GM18508 (cell line): Measurements from ENCODE around the gene ANKRD62.

Experiments used
- ATAC-seq: cut with Tn5 transposase; IDR thresholded peaks from one replicate; pipeline ENCODE4 v1.9.1; 2021; ENCODE audit warnings: moderate number of reproducible peaks; ENCODE audit not compliant: insufficient read depth, unreplicated experiment

Gene ANKRD62

GRCh38 chr18:12162786-12163185 is 69.1 kb downstream of the ANKRD62 start:
- ATAC-seq = no peak

DNA sequence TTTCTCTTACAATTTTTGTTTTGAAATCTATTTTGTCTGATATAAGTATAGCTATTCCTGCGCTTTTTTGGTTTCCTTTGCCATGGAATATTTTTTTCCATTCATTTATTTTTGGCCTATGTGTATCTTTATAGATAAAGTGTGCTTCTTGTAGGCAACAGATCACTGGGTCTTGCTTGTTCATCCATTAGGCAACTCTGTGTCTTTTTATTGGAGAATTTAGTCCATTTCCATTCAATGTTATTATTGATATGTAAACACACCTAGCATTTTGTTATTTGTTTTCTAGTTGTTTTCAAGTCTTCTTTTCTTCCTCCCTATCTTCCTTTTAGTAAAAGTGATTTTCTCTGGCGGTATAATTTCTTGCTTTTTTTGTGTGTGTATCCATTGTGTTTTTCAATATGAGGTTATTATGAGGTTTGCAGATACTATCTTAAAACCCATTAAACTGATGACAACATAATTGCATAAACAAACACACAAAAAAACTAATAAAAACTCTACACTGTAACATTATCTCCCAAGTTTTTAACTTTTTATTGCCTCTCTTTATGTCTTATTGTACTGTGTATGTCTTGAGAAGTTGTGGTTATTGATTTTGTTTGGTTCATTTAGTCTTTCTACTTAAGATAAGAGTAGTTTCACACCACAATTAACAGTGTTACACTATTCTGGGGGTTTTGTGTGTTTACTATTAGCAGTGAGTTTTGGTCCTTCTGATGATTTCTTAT is 71.6 kb downstream of the ANKRD62 start:
- no peak for ATAC-seq
